Heart left ventricle (tissue), 13 donors: ENCODE measurements around the gene DCUN1D2.

Experiments used
- POLR2A ChIP-seq, 2 donors: fragments of 450-650 bp; IDR thresholded peaks; one replicate each; pipeline ENCODE4 v1.6.1; 2017; ENCODE audit warnings: antibody characterized with exemption in 2 of 2, mild to moderate bottlenecking in 2 of 2, moderate library complexity in 2 of 2
- TF ChIP-seq, protein P1 (sequence below), 12 donors: fragments of 200-600 bp; sonication (generic) in 4 of 12; IDR thresholded peaks; one replicate each; pipeline versions ENCODE4 v1.5.0 to v1.8.0; 2018 to 2022; ENCODE audit warnings: antibody characterized with exemption in 12 of 12, mild to moderate bottlenecking in 5 of 12
- donor health status: ischemic (EF 13 %, LVEDD 7.1; RV severe dilation, severe dysfunction).
- donor health status: DM: no; HTN: yes; CAD: no.
- donor health status: DM: no; HTN: no; CAD: no.
- donor health status: ischemic (EF 25% LVEDD 6.9; RV normal size, moderate dysfunction).
- donor health status: ischemic (EF 25% LVEDD 5.7; RV mildly dilated, moderate dysfunction).
- donor health status: ischemic (EF 35%, LVEDD 5.7; RV mildly dilated, moderate dysfunction).
- donor health status: nonischemic (EF 11% LVEDD 7.7; RV severe dilation, severe dysfunction).
- donor health status: DM: yes; HTN: yes; CAD: no.
- donor health status: PGD.
- donor health status: ischemic (EF 29% LVEDD 5.4; RV normal size, mild dysfunction).
- donor health status: nonischemic (EF 23%, LVEDD 6.1; RV moderate dilation, normal function).

DNA sequence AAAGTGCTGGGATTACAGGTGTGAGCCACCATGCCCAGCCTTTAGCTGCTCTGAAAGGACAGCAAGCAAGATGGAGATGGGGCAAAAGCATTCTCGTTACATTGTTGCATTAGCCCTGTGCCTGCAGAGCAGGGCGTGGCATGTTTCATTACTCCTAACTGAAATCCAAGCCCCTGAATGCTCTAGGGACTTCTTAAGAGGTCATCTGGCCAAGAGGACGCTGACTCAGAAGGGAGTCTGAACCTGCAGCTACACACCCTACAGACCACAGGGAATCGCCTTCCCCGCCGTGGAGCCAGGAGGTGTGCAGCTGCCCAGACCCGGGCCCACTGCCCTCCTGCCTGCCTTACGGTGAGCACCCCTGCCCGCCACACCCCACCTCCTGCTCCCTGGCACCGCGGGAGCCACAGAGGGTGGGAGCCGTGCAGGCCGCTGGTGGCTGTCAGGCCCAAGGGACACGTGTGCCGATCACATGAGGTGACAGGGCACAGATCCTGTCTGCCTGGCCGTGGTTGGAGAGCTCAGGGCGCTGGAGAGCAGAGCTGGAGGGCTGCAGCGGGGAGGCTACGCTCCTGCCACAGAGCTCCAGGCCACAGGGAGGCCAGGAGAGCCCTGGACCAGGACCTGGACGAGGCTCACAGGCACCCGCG is 64.4 kb downstream of the DCUN1D2 start:
- TF ChIP-seq, protein P1, sequence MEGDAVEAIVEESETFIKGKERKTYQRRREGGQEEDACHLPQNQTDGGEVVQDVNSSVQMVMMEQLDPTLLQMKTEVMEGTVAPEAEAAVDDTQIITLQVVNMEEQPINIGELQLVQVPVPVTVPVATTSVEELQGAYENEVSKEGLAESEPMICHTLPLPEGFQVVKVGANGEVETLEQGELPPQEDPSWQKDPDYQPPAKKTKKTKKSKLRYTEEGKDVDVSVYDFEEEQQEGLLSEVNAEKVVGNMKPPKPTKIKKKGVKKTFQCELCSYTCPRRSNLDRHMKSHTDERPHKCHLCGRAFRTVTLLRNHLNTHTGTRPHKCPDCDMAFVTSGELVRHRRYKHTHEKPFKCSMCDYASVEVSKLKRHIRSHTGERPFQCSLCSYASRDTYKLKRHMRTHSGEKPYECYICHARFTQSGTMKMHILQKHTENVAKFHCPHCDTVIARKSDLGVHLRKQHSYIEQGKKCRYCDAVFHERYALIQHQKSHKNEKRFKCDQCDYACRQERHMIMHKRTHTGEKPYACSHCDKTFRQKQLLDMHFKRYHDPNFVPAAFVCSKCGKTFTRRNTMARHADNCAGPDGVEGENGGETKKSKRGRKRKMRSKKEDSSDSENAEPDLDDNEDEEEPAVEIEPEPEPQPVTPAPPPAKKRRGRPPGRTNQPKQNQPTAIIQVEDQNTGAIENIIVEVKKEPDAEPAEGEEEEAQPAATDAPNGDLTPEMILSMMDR (IDR thresholded peaks at IDR 0.05): no peak
- TF ChIP-seq POLR2A (IDR thresholded peaks at IDR 0.05): no peak
